Naive thymus-derived CD8-positive, alpha-beta T cell (primary cell): ENCODE measurements around the gene SIT1. TPM values are rescaled to one million over a fixed set of nuclear protein-coding genes. Genes with fewer than 3 reads are reported as not detected.

Experiments used
- ATAC-seq, 2 donors: fragments of 150-1000 bp; cut with Tn5 transposase in 1 of 2; sonication (Bioruptor Pico), chemical (Tn5 transposase) in 1 of 2; 1 replicate in 1 of 2; 2 replicates in 1 of 2; pipeline ENCODE4 v1.10.0; 2021; ENCODE audit warnings: mild to moderate bottlenecking in 2 of 2, moderate library complexity in 2 of 2
- POLR2A ChIA-PET: fragments of 350-600 bp; sonication (Branson Sonifier 250); formaldehyde crosslinking; loops from one replicate; lab custom pipeline; 2021; ENCODE audit warnings: antibody characterized with exemption; lab: Charles Lee
- DNase-seq, 10 donors: peaks; one replicate each; pipeline versions ENCODE4 v3.0.0 to v3.0.0-alpha.2; 2020 to 2022
- H3K27ac Mint-ChIP-seq, 10 donors: one replicate each; pipeline ENCODE4 v1.8.0; 2020 to 2022; ENCODE audit warnings: mild to moderate bottlenecking in 10 of 10, mixed read lengths in 10 of 10, moderate library complexity in 4 of 10, inconsistent platforms in 1 of 10
- H3K27me3 Mint-ChIP-seq, 5 donors: one replicate each; pipeline ENCODE4 v1.8.0; 2021 to 2022; ENCODE audit warnings: mixed read lengths in 5 of 5
- H3K36me3 Mint-ChIP-seq, 3 donors: one replicate each; pipeline ENCODE4 v1.8.0; 2020 to 2022; ENCODE audit warnings: mixed read lengths in 3 of 3, mild to moderate bottlenecking in 2 of 3, inconsistent platforms in 1 of 3
- H3K4me1 Mint-ChIP-seq, 4 donors: one replicate each; pipeline ENCODE4 v1.8.0; 2021 to 2022; ENCODE audit warnings: mixed read lengths in 4 of 4
- H3K4me3 Mint-ChIP-seq, 10 donors: one replicate each; pipeline ENCODE4 v1.8.0; 2020 to 2022; ENCODE audit warnings: mild to moderate bottlenecking in 10 of 10, mixed read lengths in 10 of 10, moderate library complexity in 6 of 10, inconsistent platforms in 1 of 10
- H3K9me3 Mint-ChIP-seq, 9 donors: one replicate each; pipeline ENCODE4 v1.8.0; 2020 to 2022; ENCODE audit warnings: mixed read lengths in 9 of 9, mild to moderate bottlenecking in 3 of 9, inconsistent platforms in 1 of 9, moderate library complexity in 1 of 9
- polyA plus RNA-seq, 3 donors: library from polyadenylated mRNA; unstranded; fragments of 300-500 nt; fragmentation: Illumina TruSeq; gene quantifications; one replicate each; pipeline ENCODE4 v1.2.3, GENCODE V29; 2021
- total RNA-seq, 8 experiments: library from RNA in 2 of 8; stranded (reverse) in 2 of 8; gene quantifications; one replicate each; pipeline ENCODE4 v1.2.3 and lab custom pipeline; 2021 to 2026

Gene SIT1
- total and polyA plus RNA-seq, 5 experiments from 2014 or later = 24.2 to 128 (median 82.2) TPM

DNA sequence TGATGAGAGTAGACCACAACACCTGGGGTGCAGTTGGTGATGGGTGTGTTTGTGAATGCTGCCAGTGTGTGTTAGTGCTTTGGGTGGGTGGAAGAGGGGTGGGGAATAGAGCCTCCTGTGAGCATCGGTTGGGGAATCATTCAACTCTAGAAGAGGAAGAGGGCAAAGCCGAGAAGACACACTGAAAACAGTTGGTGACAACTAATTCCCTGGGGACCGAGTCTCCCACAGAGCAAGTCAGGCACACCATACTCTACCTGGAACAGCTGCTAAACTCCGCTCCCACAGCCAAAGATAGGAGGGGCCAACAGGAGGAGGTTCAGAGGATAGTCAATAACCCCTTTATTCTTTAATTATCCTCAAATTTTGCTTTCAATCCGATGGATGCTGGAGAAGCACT is 15.8 kb upstream of the SIT1 start:
- Mint-ChIP-seq H3K36me3 (peaks cover 0 to 2% (median 0%) of the 10 kb centered on the region in 3 donors), H3K9me3 (no peaks in the 10 kb centered on the region), H3K27me3 (peaks cover 0 to 2% (median 0%) of the 10 kb centered on the region in 5 donors), H3K27ac (peak overlapping the region in 2 of 10 donors; percentile 31 to 32), H3K4me1 (peaks cover 32 to 48% (median 46%) of the 10 kb centered on the region in 4 donors), H3K4me3 (peak overlapping the region in 3 of 10 donors; percentile 19 to 34 (median 22))
- POLR2A ChIA-PET = interaction anchor here (0.7 to 4.0 kb wide), 4 partner anchors 17 to 30 kb away, joined by 3 to 19 read pairs (median 4); partner anchors contain the start of gene TPM2
- DNase-seq = no peak
- no peak for ATAC-seq

DNA sequence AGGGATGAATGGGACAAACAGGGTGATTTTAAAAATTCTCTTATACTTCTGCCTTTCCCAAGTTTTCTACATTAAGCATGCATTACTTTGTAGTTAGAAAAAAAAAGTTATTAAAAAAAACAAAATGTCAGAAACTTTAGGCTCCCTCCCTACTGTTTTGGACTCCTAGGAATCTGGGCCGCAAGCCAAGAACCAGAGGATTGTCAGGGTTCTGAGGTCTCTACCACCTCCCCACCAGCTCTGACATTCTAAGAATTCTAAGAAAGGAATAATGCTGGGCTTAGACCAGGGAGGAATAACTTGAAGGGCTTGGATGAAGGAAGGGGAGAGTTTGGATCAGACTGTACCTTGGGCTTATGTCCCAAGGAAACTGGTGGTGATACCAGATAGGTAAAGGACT is 15.3 kb upstream of the SIT1 start:
- DNase-seq = no peak
- peaks cover 0 to 2% (median 0%) of the 10 kb centered on the region in 3 donors for H3K36me3 Mint-ChIP-seq
- no peak for ATAC-seq
- POLR2A ChIA-PET = interaction anchor here (0.8 to 4.0 kb wide), 7 partner anchors 10 to 65 kb away, joined by 4 to 19 read pairs (median 5); partner anchors contain the start of genes CREB3, TLN1 and TPM2
- no peaks in the 10 kb centered on the region for H3K9me3 Mint-ChIP-seq
- peaks cover 32 to 53% (median 50%) of the 10 kb centered on the region in 4 donors for H3K4me1 Mint-ChIP-seq
- H3K4me3 Mint-ChIP-seq = peak overlapping the region; percentile 37 to 89 (median 76)
- peak overlapping the region in 3 of 10 donors; percentile 22 to 73 (median 67) for H3K27ac Mint-ChIP-seq
- peaks cover 0 to 2% (median 0%) of the 10 kb centered on the region in 5 donors for H3K27me3 Mint-ChIP-seq

DNA sequence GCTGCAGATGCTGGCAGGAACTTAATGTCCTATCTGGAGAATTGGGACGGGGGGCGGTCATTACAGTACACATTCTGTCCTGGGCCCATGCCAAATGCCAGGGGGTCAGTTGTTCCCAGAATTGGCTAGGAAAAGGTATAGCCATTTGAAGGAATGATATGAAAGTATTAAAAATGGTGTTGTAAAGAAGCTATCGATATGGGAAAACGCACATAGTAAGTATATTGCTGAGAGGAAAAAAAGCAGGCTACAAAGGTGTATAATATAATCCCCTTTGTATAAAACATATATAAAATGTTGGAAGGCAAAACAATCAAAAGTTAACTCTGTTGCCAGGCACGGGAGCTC is 14.7 kb upstream of the SIT1 start:
- Mint-ChIP-seq H3K4me3 (peak overlapping the region; percentile 75 to 89 (median 84)), H3K27me3 (peaks cover 0 to 2% (median 0%) of the 10 kb centered on the region in 5 donors), H3K9me3 (no peaks in the 10 kb centered on the region), H3K4me1 (peaks cover 32 to 59% (median 56%) of the 10 kb centered on the region in 4 donors), H3K36me3 (peaks cover 0 to 8% (median 5%) of the 10 kb centered on the region in 3 donors), H3K27ac (peak overlapping the region; percentile 39 to 94 (median 76))
- ATAC-seq (no peak), DNase-seq (no peak)
- POLR2A ChIA-PET = interaction anchor here (1.0 to 4.0 kb wide), 8 partner anchors 10 to 66 kb away, joined by 3 to 19 read pairs (median 7); partner anchors contain the start of genes CREB3, SIT1, TLN1 and TPM2

DNA sequence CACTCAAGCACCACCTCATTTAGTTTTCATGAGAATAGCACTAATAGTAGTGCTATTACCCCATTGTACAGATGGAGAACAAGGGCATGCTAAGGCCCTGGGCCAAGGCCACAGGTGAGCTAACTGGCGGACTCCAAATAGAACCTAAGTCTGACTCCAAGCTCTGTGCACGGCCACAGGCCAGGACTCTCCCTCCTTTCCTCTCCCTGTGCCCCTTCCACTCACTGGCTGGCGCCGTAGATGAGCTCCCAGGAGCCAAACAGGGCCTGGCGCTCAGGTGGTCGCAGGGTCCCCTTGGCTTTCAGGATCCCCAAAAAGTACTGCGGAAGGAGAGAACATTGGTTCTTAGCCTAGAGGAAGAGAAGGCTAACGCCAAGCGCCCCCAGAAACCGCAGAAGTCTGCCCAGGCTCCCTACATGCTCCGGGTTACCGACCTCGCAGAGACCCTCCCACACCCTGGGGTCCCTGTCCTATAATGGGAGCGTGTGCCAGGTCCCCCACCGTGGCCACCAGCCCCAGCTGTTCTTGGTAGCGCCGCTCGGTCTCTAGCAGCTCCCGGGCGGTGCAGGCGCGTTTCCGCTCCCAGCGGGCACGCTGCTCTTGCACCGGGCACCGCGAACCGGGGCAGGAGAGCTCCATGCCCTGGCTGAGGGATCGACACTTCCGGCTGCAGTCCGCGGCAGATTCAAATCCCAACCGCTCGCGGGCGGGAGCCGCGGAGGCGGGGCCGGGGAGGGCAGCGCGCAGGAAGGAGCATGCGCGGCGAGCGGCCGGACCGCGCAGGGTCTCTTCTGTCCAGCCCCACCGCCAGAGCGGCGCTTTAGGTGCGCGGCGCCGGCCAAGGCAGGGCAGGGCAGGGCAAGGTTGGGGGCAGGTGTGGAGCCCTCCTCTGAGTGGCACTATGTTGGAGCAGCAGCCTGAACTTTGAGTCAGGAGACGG is 14.1 kb upstream of the SIT1 start, which contains the start of gene ARHGEF39:
Gene ARHGEF39, minus strand, starts transcription at position 665 of the 940 bp plus-strand sequence. Its CDS starts 26 bp downstream, at position 639.
- H3K4me1 Mint-ChIP-seq = peaks cover 32 to 65% (median 62%) of the 10 kb centered on the region in 4 donors
- ATAC-seq = peak; percentile 79 to 83
- peak within 1 kb of the TSS; percentile 57 to 99 (median 82) for H3K27ac Mint-ChIP-seq
- no peaks in the 10 kb centered on the region for H3K9me3 Mint-ChIP-seq
- peak; percentile 34 to 76 (median 58) for DNase-seq
- peak within 1 kb of the TSS; percentile 75 to 89 (median 84) for H3K4me3 Mint-ChIP-seq
- POLR2A ChIA-PET = interaction anchor here (0.6 to 4.0 kb wide), 14 partner anchors 9 to 67 kb away, joined by 3 to 19 read pairs (median 5); partner anchors contain the start of genes CA9, CREB3, SIT1 and TLN1
- H3K36me3 Mint-ChIP-seq = peaks cover 0 to 15% (median 9%) of the 10 kb centered on the region in 3 donors
- peaks cover 0 to 2% (median 0%) of the 10 kb centered on the region in 5 donors for H3K27me3 Mint-ChIP-seq

DNA sequence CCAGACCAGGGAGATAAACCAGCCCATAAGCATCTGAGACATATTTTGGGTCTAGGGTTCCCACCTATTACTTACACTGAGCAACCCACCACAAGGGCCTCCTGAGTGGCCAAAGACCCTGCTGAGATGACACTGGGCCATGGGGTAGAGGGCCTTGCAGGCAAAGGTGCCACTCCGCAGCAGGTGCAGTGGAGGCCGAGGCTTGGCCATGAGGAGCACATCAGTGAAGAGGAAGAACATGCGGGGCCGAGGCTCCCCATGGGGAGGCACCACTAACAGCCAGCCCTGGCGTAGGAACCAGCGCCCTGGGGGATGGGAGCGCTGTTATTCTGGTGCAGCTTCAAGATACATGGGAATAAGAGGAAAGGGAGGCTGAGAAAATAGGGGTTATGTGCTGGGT is 11.7 kb upstream of the SIT1 start:
- H3K27me3 Mint-ChIP-seq = peaks cover 0 to 7% (median 0%) of the 10 kb centered on the region in 5 donors
- H3K4me1 Mint-ChIP-seq = peaks cover 41 to 85% (median 80%) of the 10 kb centered on the region in 4 donors
- H3K4me3 Mint-ChIP-seq = peak overlapping the region in 9 of 10 donors; percentile 56 to 80 (median 72)
- peaks cover 0 to 6% (median 0%) of the 10 kb centered on the region in 9 donors for H3K9me3 Mint-ChIP-seq
- H3K27ac Mint-ChIP-seq = peak overlapping the region; percentile 35 to 99 (median 88)
- no peak for DNase-seq
- POLR2A ChIA-PET = interaction anchor here (2.9 to 8.7 kb wide), 2 partner anchors 16 to 70 kb away, joined by 10 to 180 read pairs; partner anchors contain the start of genes CREB3, SIT1 and TLN1
- ATAC-seq = no peak
- peaks cover 4 to 28% (median 13%) of the 10 kb centered on the region in 3 donors for H3K36me3 Mint-ChIP-seq

DNA sequence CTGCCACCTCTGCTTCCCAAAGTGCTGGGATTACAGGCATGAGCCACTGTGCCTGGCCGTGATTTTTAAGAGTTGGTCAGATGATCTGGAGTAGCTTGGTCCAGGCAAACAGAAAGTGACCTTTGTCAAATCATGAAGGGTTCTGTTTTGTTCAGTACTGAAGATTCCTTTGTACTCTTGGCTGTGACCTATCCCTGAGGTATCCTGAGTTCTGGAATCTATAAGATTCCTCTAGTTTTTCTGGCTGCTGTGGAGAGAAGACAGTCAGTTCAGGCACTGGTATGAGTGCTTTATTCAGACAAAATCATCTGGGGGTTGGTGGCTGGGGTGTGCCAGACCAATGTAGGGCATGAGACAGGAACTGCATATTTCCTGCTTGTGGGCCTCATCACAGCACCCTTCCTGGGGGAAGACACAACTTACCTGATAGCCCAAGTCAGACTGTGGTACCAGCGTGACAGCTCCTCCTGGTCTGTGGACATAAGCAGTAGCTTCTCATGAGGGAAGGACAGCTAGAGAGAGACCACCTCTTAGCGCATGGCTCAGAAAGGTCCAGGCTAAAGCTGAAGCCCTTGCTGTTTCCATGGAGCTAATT is 11.1 kb upstream of the SIT1 start:
- peaks cover 0 to 6% (median 0%) of the 10 kb centered on the region in 9 donors for H3K9me3 Mint-ChIP-seq
- H3K4me3 Mint-ChIP-seq = peak overlapping the region; percentile 54 to 80 (median 72)
- peaks cover 0 to 5% (median 0%) of the 10 kb centered on the region in 5 donors for H3K27me3 Mint-ChIP-seq
- POLR2A ChIA-PET = interaction anchor here (1.0 to 8.7 kb wide), 5 partner anchors 15 to 70 kb away, joined by 3 to 180 read pairs (median 6); partner anchors contain the start of genes CREB3, SIT1 and TLN1
- no peak for ATAC-seq
- H3K36me3 Mint-ChIP-seq = peaks cover 4 to 29% (median 13%) of the 10 kb centered on the region in 3 donors
- peaks cover 46 to 91% (median 86%) of the 10 kb centered on the region in 4 donors for H3K4me1 Mint-ChIP-seq
- peak overlapping the region; percentile 11 to 99 (median 86) for H3K27ac Mint-ChIP-seq
- DNase-seq = peak in 4 of 10 donors; percentile 30 to 46 (median 38)

DNA sequence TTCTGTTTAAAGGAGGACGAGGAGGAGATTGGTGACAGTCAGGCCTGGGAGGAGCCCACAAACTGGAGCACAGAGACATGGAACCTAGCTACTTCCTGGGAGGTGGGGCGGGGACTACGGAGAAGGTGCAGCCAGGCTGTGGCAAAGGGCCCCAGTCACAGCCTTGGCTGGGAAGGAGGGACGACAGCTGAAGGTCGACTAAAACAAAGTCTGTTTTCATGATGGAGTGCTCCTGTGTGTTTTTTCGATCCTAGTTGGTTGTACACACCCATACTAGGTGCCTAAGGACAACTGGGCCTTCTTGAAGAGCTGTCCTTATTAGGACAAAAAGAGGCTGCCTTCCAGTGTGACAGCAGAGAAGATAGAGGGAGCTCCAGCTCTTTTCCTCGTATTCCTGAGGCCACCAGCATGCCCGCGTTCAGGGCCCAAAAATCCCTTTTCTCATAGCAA is 10.3 kb upstream of the SIT1 start:
- Mint-ChIP-seq H3K9me3 (peaks cover 0 to 6% (median 0%) of the 10 kb centered on the region in 9 donors), H3K36me3 (peaks cover 4 to 29% (median 13%) of the 10 kb centered on the region in 3 donors), H3K27me3 (peaks cover 0 to 5% (median 0%) of the 10 kb centered on the region in 5 donors), H3K27ac (peak overlapping the region; percentile 44 to 99 (median 68)), H3K4me1 (peaks cover 45 to 95% (median 87%) of the 10 kb centered on the region in 4 donors), H3K4me3 (peak overlapping the region in 9 of 10 donors; percentile 10 to 88 (median 42))
- ATAC-seq (no peak), DNase-seq (no peak)
- POLR2A ChIA-PET = interaction anchor here (0.9 to 8.7 kb wide), 7 partner anchors 14 to 95 kb away, joined by 3 to 180 read pairs (median 4); partner anchors contain the start of genes CREB3, SIT1 and TLN1

DNA sequence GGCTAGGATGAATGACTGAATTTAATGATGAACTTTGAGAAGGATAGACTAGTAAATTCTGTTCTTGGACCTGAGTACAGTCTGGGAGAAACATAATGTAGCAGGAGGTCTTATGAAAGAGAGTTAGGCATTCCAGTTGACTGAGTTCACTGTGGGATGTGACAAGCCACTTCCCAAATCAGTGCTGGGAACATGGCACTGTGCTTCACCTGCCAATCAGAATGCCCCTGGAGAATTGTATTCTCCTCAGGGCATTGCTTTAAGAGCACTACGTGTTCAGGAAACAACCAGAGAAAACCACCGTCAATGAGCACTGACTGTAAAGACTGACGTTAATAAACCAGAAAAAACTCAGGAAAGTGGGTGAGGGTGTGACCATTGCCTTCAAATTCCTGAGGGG is 8.6 kb upstream of the SIT1 start:
- Mint-ChIP-seq H3K4me1 (peaks cover 42 to 86% (median 84%) of the 10 kb centered on the region in 4 donors), H3K4me3 (peak overlapping the region; percentile 74 to 94 (median 87)), H3K9me3 (peaks cover 0 to 6% (median 0%) of the 10 kb centered on the region in 9 donors), H3K36me3 (peaks cover 4 to 29% (median 13%) of the 10 kb centered on the region in 3 donors), H3K27me3 (peaks cover 0 to 5% (median 0%) of the 10 kb centered on the region in 5 donors), H3K27ac (peak overlapping the region; percentile 68 to 100 (median 95))
- POLR2A ChIA-PET = interaction anchor here (0.7 to 8.7 kb wide), 9 partner anchors 13 to 90 kb away, joined by 4 to 180 read pairs (median 14); partner anchors contain the start of genes CREB3, GBA2, RGP1 and SIT1
- ATAC-seq (no peak), DNase-seq (no peak)

DNA sequence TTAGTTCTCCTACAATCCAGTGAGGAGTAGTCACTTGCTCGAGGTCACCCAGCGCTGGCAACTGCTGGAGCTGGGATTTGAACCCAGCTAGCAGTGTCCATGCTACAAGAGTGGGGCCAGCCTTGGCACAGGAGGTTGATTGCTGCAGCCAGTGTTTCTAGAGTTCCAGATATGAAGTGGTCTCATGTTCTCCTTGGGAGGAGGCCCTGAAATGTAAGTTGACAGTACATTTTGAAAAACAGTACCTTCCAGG is 8.2 kb upstream of the SIT1 start:
- ATAC-seq = no peak
- Mint-ChIP-seq H3K4me1 (peaks cover 40 to 84% (median 81%) of the 10 kb centered on the region in 4 donors), H3K27me3 (peaks cover 0 to 5% (median 0%) of the 10 kb centered on the region in 5 donors), H3K27ac (peak overlapping the region; percentile 68 to 100 (median 95)), H3K36me3 (peaks cover 4 to 29% (median 13%) of the 10 kb centered on the region in 3 donors), H3K9me3 (peaks cover 0 to 6% (median 0%) of the 10 kb centered on the region in 9 donors), H3K4me3 (peak overlapping the region; percentile 74 to 94 (median 87))
- POLR2A ChIA-PET = interaction anchor here (0.7 to 8.7 kb wide), 15 partner anchors 11 to 170 kb away, joined by 3 to 180 read pairs (median 8); partner anchors contain the start of genes CREB3, FAM221B, GBA2 and HINT2
- no peak for DNase-seq

DNA sequence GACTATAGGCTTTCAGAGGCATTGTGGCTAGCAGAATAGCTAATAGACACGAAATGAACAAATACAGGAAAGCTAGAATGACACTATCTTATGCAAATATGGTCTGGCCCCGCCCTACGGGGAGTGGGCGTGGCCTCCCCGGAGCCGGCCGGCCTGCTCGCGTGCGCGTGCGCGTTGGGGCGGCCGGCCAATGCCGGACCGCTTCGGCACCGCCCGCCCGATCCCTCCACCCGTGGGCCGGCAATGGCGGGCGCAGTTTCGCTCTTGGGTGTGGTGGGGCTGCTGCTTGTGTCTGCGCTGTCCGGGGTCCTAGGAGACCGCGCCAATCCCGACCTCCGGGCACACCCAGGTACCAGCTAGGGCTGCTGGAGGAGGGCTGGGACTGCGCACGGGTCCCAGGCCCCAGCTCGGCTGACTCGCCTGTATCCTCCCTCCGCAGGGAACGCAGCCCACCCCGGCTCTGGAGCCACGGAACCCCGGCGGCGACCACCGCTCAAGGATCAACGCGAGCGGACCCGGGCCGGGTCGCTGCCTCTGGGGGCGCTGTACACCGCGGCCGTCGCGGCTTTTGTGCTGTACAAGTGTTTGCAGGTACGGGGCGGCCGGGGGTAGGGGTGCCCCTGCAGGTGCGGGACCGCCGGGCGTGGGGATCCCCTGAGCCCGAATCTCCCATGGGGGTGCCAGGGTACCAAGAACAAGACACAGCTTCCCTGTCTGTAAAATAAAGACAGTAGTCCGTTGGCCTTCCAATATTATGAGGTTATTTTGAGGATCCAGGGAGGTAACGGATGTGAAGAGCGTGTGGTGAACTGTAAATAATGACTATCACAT is 7.6 kb upstream of the SIT1 start, which contains the start of gene CCDC107:
Gene CCDC107, plus strand, starts transcription at position 156 of the 831 bp plus-strand sequence. Its CDS starts 88 bp downstream, at position 244.
- Mint-ChIP-seq H3K9me3 (peaks cover 0 to 6% (median 0%) of the 10 kb centered on the region in 9 donors), H3K4me1 (peaks cover 40 to 82% (median 77%) of the 10 kb centered on the region in 4 donors), H3K27ac (peak within 1 kb of the TSS; percentile 94 to 100 (median 98)), H3K4me3 (peak within 1 kb of the TSS; percentile 74 to 94 (median 87)), H3K36me3 (peaks cover 4 to 29% (median 13%) of the 10 kb centered on the region in 3 donors), H3K27me3 (peaks cover 0 to 5% (median 0%) of the 10 kb centered on the region in 5 donors)
- POLR2A ChIA-PET = interaction anchor here (0.7 to 8.7 kb wide), 22 partner anchors 12 to 547 kb away, joined by 3 to 180 read pairs (median 5); partner anchors contain the start of genes CREB3, FAM221B, GBA2 and HINT2
- DNase-seq (peak; percentile 76 to 98 (median 84)), ATAC-seq (peak; percentile 63)
